ENCODE measurements around the gene DCST1.

Gene DCST1

DNA sequence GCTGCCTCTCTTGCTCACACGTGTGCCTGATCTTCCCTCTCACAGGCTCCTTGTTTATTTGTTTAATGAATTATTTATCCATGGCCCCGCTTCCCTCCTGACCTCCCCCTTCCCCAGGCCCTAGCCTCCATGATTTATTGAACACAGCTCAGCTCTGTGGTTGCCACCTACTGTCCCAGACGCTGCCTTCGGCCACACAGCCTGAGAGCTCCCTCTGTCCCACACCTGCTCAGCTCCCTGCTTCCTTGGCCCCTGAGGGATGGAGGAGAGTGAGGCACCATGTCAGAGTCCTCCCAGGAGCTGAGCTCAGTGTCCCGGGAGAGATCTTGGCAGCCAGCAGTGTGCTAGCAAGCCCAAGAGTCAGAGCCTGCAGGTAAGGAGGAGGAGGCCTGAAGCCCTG, 41.9 kb downstream of the DCST1 start:
- DNase-seq (ENCODE audit: low spot score), result no peak

GRCh38 chr1:155076371-155076770, 42.7 kb downstream of the DCST1 start:
- DNase-seq (ENCODE audit: low spot score), result no peak

- DNase-seq (ENCODE audit: low spot score), result no peak
These were observed 43.7 kb downstream of the DCST1 start for GRCh38 chr1:155077346-155077745.

- DNase-seq (ENCODE audit: low spot score), result no peak
These were observed 44.3 kb downstream of the DCST1 start for GRCh38 chr1:155077758-155078445.

GRCh38 chr1:155078469-155079209, 45.0 kb downstream of the DCST1 start, which contains the start of gene EFNA3:
TSS of gene EFNA3 (plus strand) at chr1:155078837. CDS start at chr1:155078942, 105 bp downstream.
- DNase-seq (ENCODE audit: low spot score), result peak; percentile 45

GRCh38 chr1:155079210-155079486, 45.5 kb downstream of the DCST1 start:
- no peak for DNase-seq (ENCODE audit: low spot score)

DNA sequence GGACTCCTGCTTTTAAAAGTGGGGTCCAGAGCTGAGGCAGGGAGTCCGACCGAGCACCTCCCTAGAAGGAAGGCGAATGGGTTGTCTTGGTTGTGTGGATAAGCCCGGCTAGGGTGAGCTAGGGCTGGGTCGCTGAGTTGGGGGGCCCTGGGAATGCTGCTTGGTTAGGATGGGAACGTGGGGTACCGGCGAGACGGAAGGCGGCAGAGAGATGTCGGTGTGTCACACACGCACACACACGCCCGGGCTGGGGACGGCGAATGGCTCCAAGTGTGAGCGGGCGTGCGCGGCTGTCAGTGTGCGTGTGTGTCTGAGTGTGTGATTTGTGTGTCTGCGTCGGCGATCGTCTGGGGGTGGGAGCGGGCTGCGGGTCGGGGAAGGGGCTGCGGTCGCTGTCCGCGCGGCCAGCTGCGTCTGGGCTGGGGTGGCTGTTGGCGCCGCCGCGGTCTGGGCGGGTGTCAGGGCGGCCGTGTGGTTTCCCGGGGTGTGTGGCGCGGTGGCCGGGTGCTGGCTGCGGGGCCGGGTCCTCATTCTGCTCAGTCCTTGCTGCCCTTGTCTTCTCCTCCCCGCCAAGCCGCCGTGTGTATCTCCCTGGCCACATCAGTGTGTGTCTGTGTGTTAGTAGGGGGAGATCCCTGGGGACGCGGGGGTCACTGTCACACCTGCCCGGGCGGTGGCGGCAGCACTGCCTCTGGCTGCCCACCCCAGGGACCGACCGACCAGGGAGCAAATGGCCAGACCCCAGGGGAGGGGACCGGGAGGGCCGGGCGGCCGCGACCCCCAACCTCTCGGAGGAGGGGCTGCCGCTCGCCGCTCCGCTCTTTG, 46.1 kb downstream of the DCST1 start:
- no peak for DNase-seq (ENCODE audit: low spot score)

- no peak for DNase-seq (ENCODE audit: low spot score)
These were observed 46.9 kb downstream of the DCST1 start for GRCh38 chr1:155080312-155081228.

DNA sequence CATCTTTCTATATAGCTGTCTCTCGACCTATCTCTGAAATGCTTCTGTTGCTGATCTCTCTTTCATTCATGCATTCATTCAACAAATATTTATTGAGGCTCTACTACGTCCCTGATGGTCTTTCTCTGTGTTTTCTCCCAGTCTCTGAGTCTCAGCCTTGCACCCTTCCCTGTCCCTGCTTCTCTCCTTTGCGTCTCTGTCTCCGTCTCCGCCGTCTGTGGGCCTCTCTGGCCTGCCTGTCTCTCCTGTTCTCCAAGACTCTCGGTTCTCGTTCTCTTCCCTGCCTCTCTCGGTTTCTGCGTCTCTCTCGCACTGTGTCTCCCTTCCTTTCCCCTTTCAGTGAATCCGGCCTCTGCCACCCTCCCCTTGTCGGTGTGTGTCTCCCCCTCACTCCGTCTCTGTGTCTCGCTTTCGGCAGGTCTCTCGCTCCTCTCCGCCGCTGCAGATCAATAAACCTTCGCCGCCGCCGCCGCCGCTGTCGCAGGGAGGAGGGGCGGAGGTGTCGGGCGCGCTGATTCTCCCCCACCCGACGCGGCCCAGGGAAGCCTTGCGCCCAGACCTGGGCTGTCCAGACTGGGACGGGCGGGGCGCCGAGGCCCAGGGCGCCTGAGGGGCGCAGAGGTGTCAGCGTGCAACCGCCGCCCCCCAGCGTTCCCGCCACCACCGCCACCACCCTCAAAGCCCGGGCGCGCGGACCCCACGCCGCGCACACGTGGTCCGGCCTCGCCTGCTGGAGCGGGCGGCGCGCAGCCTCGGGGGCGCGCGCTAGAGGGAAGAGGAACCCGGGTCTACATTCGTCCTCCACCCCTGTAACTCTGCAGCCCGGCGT, 48.1 kb downstream of the DCST1 start:
- no peak for DNase-seq (ENCODE audit: low spot score)

- DNase-seq (ENCODE audit: low spot score), result no peak
These were observed 48.9 kb downstream of the DCST1 start for GRCh38 chr1:155082301-155083051.

DNA sequence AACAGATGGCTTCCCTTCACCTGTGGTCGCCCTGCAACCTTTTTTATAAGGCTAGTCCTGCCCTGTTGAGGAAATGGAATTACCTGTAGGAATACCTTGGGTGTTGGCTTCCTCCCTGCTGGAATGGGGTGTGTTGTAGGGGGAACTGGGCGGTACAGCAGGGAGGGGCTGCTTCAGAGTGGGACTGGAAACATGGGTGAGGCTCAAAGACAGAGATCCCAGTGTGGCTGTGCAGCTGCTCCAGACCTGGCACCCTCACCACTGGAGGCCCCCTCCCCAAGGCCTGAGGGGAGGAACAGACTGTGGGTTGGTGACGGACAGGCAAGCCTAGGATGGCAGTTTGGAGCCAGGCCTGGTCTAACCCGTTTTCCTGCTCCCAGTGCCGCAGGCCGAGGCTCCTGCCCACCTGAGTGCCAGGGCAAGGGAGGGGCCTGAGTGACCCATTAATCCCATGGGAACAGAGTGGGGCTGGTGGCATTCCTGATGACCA, 49.5 kb downstream of the DCST1 start:
- no peak for DNase-seq (ENCODE audit: low spot score)

GRCh38 chr1:155083865-155084721, 50.5 kb downstream of the DCST1 start:
- no peak for DNase-seq (ENCODE audit: low spot score)

DNA sequence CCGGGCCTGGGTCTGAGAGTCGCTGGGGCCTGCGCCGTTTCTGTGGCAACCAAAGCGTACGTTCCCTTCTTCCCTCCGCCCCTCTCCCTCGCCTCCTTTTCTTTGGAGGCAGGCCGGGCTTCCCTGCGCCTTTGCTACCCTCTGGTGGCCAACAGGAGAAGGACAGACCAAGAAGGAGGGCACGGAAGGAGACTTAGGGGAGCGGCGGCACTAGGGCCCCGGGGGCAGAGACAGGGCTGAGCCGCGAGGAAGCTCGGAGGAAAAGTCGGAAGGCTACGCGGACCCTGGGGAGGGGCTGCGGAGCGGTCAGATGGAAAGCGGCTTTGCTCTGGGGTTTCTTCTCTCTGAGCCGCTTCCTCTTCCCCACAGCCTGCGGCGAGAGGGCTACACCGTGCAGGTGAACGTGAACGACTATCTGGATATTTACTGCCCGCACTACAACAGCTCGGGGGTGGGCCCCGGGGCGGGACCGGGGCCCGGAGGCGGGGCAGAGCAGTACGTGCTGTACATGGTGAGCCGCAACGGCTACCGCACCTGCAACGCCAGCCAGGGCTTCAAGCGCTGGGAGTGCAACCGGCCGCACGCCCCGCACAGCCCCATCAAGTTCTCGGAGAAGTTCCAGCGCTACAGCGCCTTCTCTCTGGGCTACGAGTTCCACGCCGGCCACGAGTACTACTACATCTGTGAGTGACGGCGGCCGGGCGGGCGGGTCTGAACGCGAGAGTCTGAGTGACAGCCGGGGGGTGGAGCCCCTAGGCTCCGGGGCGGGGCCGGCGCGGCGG, 51.3 kb downstream of the DCST1 start:
- peak; percentile 90 for DNase-seq (ENCODE audit: low spot score)

GRCh38 chr1:155085504-155086127, 52.0 kb downstream of the DCST1 start:
- peak; percentile 67 for DNase-seq (ENCODE audit: low spot score)

GRCh38 chr1:155086128-155086741, 52.6 kb downstream of the DCST1 start:
- peak; percentile 69 for DNase-seq (ENCODE audit: low spot score)

DNA sequence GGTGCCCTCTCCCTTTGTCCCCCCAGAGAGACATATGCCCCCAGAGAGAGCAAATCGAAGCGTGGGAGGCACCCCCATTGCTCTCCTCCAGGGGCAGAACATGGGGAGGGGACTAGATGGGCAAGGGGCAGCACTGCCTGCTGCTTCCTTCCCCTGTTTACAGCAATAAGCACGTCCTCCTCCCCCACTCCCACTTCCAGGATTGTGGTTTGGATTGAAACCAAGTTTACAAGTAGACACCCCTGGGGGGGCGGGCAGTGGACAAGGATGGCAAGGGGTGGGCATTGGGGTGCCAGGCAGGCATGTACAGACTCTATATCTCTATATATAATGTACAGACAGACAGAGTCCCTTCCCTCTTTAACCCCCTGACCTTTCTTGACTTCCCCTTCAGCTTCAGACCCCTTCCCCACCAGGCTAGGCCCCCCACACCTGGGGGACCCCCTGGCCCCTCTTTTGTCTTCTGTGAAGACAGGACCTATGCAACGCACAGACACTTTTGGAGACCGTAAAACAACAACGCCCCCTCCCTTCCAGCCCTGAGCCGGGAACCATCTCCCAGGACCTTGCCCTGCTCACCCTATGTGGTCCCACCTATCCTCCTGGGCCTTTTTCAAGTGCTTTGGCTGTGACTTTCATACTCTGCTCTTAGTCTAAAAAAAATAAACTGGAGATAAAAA, 53.4 kb downstream of the DCST1 start:
- DNase-seq (ENCODE audit: low spot score), result no peak
